GM18870 (cell line): Measurements from ENCODE around the gene POP4.

Experiments used
- ATAC-seq: cut with Tn5 transposase; IDR thresholded peaks from one replicate; pipeline ENCODE4 v1.9.1; 2021; ENCODE audit warnings: moderate library complexity; ENCODE audit not compliant: unreplicated experiment

POP4 gene

GRCh38 chr19:29576761-29577648, 29.1 kb upstream of the POP4 start:
- ATAC-seq = no peak

GRCh38 chr19:29577649-29577963, 28.5 kb upstream of the POP4 start:
- no peak for ATAC-seq

- no peak for ATAC-seq
These were observed 27.7 kb upstream of the POP4 start for GRCh38 chr19:29578349-29578748.

GRCh38 chr19:29579308-29579910, 26.7 kb upstream of the POP4 start:
- ATAC-seq = no peak

GRCh38 chr19:29581398-29581797, 24.7 kb upstream of the POP4 start:
- ATAC-seq = no peak

- ATAC-seq = no peak
These were observed 22.7 kb upstream of the POP4 start for GRCh38 chr19:29583196-29583999.

- ATAC-seq = no peak
These were observed 19.7 kb upstream of the POP4 start for GRCh38 chr19:29586401-29586800.

GRCh38 chr19:29587059-29587458, 19.0 kb upstream of the POP4 start:
- no peak for ATAC-seq

GRCh38 chr19:29587518-29587986, 18.5 kb upstream of the POP4 start:
- peak; percentile 98 for ATAC-seq

- no peak for ATAC-seq
These were observed 18.0 kb upstream of the POP4 start for GRCh38 chr19:29588095-29588494.

- ATAC-seq = no peak
These were observed 15.8 kb upstream of the POP4 start for GRCh38 chr19:29590278-29590677.

GRCh38 chr19:29591670-29592069, 14.4 kb upstream of the POP4 start:
- ATAC-seq = no peak

GRCh38 chr19:29593869-29594268, 12.2 kb upstream of the POP4 start:
- no peak for ATAC-seq

- ATAC-seq = no peak
These were observed 9.9 kb upstream of the POP4 start for GRCh38 chr19:29596080-29596727.

GRCh38 chr19:29596885-29597525, 9.1 kb upstream of the POP4 start:
- no peak for ATAC-seq

- no peak for ATAC-seq
These were observed 8.0 kb upstream of the POP4 start for GRCh38 chr19:29598036-29598435.

GRCh38 chr19:29598496-29598895, 7.6 kb upstream of the POP4 start:
- ATAC-seq = no peak

- ATAC-seq = no peak
These were observed 2.8 kb upstream of the POP4 start for GRCh38 chr19:29603308-29603707.

- no peak for ATAC-seq
These were observed 301 bp downstream of the POP4 start for GRCh38 chr19:29606420-29606747.

- no peak for ATAC-seq
These were observed 3.6 kb downstream of the POP4 start for GRCh38 chr19:29609636-29610035.

GRCh38 chr19:29610213-29610573, 4.1 kb downstream of the POP4 start:
- ATAC-seq = no peak
